Type B pancreatic cell (in vitro differentiated cells): ENCODE results near the gene ARHGEF28. TPM values are rescaled to one million over a fixed set of nuclear protein-coding genes. Genes with fewer than 3 reads are reported as not detected.

Experiments used
- DNase-seq: peaks from one replicate; pipeline ENCODE4 v3.0.0; 2021; ENCODE audit warnings: mixed read lengths; ENCODE audit not compliant: unreplicated experiment; ENCODE audit errors: extremely low spot score
- H3K27ac Mint-ChIP-seq: 2 replicates; pipeline ENCODE4 v1.8.0; 2021; ENCODE audit warnings: mild to moderate bottlenecking, mixed read lengths
- H3K27me3 Mint-ChIP-seq: 2 replicates; pipeline ENCODE4 v1.8.0; 2021; ENCODE audit warnings: mixed read lengths
- H3K36me3 Mint-ChIP-seq: 2 replicates; pipeline ENCODE4 v1.8.0; 2021; ENCODE audit warnings: mixed read lengths
- H3K4me1 Mint-ChIP-seq: one replicate; pipeline ENCODE4 v1.8.0; 2021; ENCODE audit warnings: mixed read lengths; ENCODE audit not compliant: unreplicated experiment
- H3K4me3 Mint-ChIP-seq: 2 replicates; pipeline ENCODE4 v1.8.0; 2021; ENCODE audit warnings: mild to moderate bottlenecking, mixed read lengths
- H3K9me3 Mint-ChIP-seq: 2 replicates; pipeline ENCODE4 v1.8.0; 2021; ENCODE audit warnings: mixed read lengths
- total RNA-seq: library from RNA; stranded (reverse); gene quantifications from 2 replicates; pipeline ENCODE4 v1.2.1, GENCODE V29; 2021; ENCODE audit warnings: low replicate concordance
- TF ChIP-seq, protein P1 (sequence below): fragments of 200-600 bp; sonication (generic); conservative IDR thresholded peaks from 2 replicates; pipeline ENCODE4 v1.5.0; 2021; ENCODE audit warnings: antibody characterized with exemption, mild to moderate bottlenecking

ARHGEF28 gene
- total RNA-seq, 1 donor from 2014 or later: 24.9 TPM

DNA sequence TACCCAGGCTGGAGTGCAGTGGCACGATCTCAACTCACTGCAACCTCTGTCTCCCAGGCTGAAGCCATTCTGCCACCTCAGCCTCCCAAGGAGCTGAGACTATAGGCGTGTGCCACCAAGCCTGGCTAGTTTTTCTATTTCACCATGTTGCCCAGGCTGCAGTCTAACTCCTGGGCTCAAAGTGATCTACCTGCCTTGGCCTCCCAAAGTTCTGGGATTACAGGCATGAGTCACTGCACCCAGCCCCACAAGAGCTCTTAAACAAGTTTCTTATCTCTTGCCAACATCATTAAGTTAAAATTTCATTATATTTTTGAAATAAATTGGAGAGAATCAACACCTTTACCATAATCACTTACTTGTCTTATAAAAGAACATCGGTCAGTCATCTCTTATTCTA is 280.3 kb downstream of the ARHGEF28 start:
- peaks cover 16% of the 10 kb centered on the region for H3K36me3 Mint-ChIP-seq
- DNase-seq: no peak
- H3K4me1 Mint-ChIP-seq: peaks cover 18% of the 10 kb centered on the region
- H3K27ac Mint-ChIP-seq: no peak overlapping the region
- H3K27me3 Mint-ChIP-seq: no peaks in the 10 kb centered on the region
- H3K9me3 Mint-ChIP-seq: peaks cover 4% of the 10 kb centered on the region
- TF ChIP-seq, protein P1, sequence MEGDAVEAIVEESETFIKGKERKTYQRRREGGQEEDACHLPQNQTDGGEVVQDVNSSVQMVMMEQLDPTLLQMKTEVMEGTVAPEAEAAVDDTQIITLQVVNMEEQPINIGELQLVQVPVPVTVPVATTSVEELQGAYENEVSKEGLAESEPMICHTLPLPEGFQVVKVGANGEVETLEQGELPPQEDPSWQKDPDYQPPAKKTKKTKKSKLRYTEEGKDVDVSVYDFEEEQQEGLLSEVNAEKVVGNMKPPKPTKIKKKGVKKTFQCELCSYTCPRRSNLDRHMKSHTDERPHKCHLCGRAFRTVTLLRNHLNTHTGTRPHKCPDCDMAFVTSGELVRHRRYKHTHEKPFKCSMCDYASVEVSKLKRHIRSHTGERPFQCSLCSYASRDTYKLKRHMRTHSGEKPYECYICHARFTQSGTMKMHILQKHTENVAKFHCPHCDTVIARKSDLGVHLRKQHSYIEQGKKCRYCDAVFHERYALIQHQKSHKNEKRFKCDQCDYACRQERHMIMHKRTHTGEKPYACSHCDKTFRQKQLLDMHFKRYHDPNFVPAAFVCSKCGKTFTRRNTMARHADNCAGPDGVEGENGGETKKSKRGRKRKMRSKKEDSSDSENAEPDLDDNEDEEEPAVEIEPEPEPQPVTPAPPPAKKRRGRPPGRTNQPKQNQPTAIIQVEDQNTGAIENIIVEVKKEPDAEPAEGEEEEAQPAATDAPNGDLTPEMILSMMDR: no peak
- no peak overlapping the region for H3K4me3 Mint-ChIP-seq

DNA sequence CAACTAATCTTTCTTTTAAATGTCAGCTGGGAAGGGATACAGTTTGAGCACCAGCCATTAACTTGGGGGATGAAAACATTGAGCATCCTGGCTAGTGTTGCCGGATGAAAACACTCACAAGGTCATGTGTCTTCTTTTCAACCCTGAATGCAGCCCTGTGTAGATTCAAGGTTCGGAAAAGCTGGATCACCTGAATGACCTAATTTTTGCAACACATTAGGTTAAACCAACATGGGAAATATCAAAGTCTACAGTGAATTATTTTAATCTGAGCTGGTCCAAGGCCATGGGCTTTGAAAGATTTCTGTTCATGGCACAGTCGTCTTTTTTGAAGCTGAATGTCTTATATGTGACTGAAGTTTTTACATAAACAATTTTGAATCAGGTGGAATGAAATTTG is 281.2 kb downstream of the ARHGEF28 start:
- TF ChIP-seq, protein P1: no peak
- Mint-ChIP-seq H3K9me3 (peaks cover 4% of the 10 kb centered on the region), H3K27ac (no peak overlapping the region), H3K27me3 (no peaks in the 10 kb centered on the region), H3K4me3 (no peak overlapping the region), H3K36me3 (peaks cover 21% of the 10 kb centered on the region), H3K4me1 (peaks cover 22% of the 10 kb centered on the region)
- no peak for DNase-seq

DNA sequence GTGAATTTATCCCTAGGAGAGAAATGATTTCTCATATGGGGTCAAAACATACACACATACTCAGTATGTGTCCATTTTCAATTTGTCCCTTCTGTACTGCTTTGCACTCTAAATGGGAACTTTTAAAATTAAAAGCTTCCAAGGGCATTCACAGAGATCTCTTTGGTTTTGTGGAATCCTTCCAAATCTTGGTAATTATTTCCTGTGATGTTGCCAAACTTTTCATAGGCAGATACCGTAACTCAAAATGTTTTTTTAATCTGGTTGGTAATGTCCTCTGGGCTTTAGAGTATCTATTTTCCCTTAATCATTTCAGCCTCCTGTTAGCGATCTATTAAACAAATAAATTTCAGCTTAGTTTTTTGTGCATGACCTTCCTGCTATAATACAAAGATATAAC is 282.4 kb downstream of the ARHGEF28 start:
- peaks cover 21% of the 10 kb centered on the region for H3K36me3 Mint-ChIP-seq
- H3K4me1 Mint-ChIP-seq: peaks cover 13% of the 10 kb centered on the region
- no peak for DNase-seq
- TF ChIP-seq, protein P1: no peak
- H3K4me3 Mint-ChIP-seq: no peak overlapping the region
- no peaks in the 10 kb centered on the region for H3K27me3 Mint-ChIP-seq
- peaks cover 4% of the 10 kb centered on the region for H3K9me3 Mint-ChIP-seq
- no peak overlapping the region for H3K27ac Mint-ChIP-seq

DNA sequence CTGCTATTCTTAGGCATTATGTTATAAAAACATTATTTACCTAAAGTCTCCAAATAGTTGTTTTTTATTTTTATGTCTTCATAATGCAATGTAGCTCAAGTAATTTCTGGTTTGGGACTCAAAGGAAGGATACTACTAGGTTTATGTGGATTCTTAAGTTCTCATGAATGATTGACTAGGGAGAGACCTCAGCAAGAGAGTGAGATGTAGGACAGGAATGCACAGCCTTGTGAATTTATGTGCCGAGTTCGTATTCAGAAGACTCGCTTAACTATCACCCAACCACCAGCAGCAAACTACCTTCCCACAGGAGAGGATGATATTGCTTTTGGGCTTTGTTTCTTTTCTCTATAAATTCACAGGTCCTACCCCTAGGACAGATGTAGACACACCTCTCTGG is 282.9 kb downstream of the ARHGEF28 start:
- peaks cover 4% of the 10 kb centered on the region for H3K9me3 Mint-ChIP-seq
- H3K4me1 Mint-ChIP-seq: peaks cover 16% of the 10 kb centered on the region
- DNase-seq: no peak
- peaks cover 21% of the 10 kb centered on the region for H3K36me3 Mint-ChIP-seq
- H3K27me3 Mint-ChIP-seq: no peaks in the 10 kb centered on the region
- no peak overlapping the region for H3K4me3 Mint-ChIP-seq
- no peak overlapping the region for H3K27ac Mint-ChIP-seq
- TF ChIP-seq, protein P1: no peak

DNA sequence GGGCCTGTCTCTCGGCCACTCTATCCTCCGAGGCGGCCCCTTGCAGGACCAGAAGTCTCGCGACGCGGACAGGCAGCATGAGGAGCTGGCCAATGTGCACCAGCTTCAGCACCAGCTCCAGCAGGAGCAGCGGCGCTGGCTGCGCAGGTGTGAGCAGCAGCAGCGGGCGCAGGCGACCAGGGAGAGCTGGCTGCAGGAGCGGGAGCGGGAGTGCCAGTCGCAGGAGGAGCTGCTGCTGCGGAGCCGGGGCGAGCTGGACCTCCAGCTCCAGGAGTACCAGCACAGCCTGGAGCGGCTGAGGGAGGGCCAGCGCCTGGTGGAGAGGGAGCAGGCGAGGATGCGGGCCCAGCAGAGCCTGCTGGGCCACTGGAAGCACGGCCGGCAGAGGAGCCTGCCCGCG is 283.5 kb downstream of the ARHGEF28 start:
- H3K27ac Mint-ChIP-seq: no peak overlapping the region
- H3K4me3 Mint-ChIP-seq: no peak overlapping the region
- peaks cover 4% of the 10 kb centered on the region for H3K9me3 Mint-ChIP-seq
- H3K36me3 Mint-ChIP-seq: peaks cover 21% of the 10 kb centered on the region
- TF ChIP-seq, protein P1: no peak
- no peaks in the 10 kb centered on the region for H3K27me3 Mint-ChIP-seq
- DNase-seq: no peak
- H3K4me1 Mint-ChIP-seq: peaks cover 19% of the 10 kb centered on the region
